ENCODE data around the gene CACNA1B. TPM values are rescaled to one million over a fixed set of nuclear protein-coding genes. Genes with fewer than 3 reads are reported as not detected.

Gene CACNA1B
- total and polyA plus RNA-seq, 2 donors (not counting 1 experiment from before 2014, with no cell fraction given): 0.15 TPM; not detected in 1

DNA sequence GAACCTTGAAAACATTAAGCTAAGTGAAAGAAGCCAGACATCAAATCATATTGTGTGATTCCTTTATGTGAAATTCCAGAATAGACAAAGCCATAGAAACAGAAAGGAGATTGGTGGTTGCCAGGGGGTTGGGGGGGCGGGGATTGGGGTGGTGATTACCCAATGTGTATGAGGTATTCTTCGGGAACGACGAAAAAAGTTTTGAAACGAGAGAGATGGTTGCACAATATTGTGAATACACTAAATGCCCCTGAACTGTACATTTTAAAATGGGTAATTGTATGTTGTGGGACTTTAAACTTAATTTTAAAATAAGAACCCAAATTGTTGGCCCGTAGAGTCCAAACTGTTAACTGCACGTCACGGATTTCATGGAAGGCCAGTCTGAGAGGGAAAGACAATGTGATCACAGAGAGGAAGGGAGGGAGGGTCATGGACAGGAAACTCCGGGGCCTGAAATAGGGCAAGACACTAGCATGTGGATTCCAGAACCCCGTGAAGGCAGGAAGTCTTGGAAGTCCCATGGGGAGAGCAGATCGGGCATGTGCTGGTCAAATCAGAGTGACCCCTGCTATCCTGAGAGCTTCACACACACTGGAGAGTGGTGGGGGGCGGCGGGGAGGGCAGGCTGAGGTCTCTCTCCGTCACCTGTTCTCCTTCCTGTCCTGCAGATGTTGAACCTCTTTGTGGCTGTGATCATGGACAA is 218.4 kb downstream of the CACNA1B start:
- POLR2A ChIA-PET: no interaction called here
- Histone ChIP-seq H3K4me1 (ENCODE audit: control insufficient read depth in 2 of 2, insufficient read depth in 2 of 2, low read length in 2 of 2) (no peaks in the 10 kb centered on the region), H3K9me3 (ENCODE audit: control extremely low read depth in 1 of 3, control insufficient read depth in 2 of 3, insufficient read depth in 1 of 3, low read length in 2 of 3) (peaks cover 0 to 8% (median 0%) of the 10 kb centered on the region in 3 donors), H3K4me2 (replicated peaks; ENCODE audit: low read depth, low read length, poor library complexity, severe bottlenecking) (no peak overlapping the region), H3K27me3 (replicated peaks in 1 of 4; ENCODE audit: control extremely low read depth in 1 of 4, control insufficient read depth in 3 of 4, insufficient read depth in 4 of 4, low read length in 3 of 4) (no peaks in the 10 kb centered on the region), H4K20me1 (ENCODE audit: control insufficient read depth, insufficient read depth, low read length, poor library complexity, severe bottlenecking) (no peaks in the 10 kb centered on the region), H3K27ac (ENCODE audit: low read length in 2 of 2) (no peak overlapping the region), H2AFZ (ENCODE audit: insufficient read depth, low read depth, low read length, poor library complexity, severe bottlenecking) (no peak overlapping the region), H3K9ac (ENCODE audit: low read length) (no peak overlapping the region), H3K79me2 (ENCODE audit: control insufficient read depth, insufficient read depth, low read length) (no peaks in the 10 kb centered on the region), H3K4me3 (ENCODE audit: control extremely low read depth in 1 of 5, extremely low read depth in 1 of 5, insufficient read depth in 1 of 5, low read depth in 2 of 5, low read length in 4 of 5) (no peak overlapping the region), H3K36me3 (replicated peaks in 1 of 2; ENCODE audit: control extremely low read depth in 1 of 2, control insufficient read depth in 1 of 2, extremely low read depth in 1 of 2, insufficient read depth in 2 of 2, low read length in 1 of 2) (no peaks in the 10 kb centered on the region)
- no peak for ATAC-seq (ENCODE audit: low read depth)
- Mint-ChIP-seq H3K27ac (no peak overlapping the region), H3K4me3 (no peak overlapping the region), H3K9me3 (ENCODE audit: insufficient read depth) (no peaks in the 10 kb centered on the region), H3K4me1 (no peaks in the 10 kb centered on the region), H3K27me3 (peaks cover 3% of the 10 kb centered on the region)
- CTCF ChIA-PET: no interaction called here
- WGBS (ENCODE audit: insufficient coverage): 82% methylated on average over 9 of the region's 14 CpGs
- DNase-seq: no peak
- TF ChIP-seq, protein P1, sequence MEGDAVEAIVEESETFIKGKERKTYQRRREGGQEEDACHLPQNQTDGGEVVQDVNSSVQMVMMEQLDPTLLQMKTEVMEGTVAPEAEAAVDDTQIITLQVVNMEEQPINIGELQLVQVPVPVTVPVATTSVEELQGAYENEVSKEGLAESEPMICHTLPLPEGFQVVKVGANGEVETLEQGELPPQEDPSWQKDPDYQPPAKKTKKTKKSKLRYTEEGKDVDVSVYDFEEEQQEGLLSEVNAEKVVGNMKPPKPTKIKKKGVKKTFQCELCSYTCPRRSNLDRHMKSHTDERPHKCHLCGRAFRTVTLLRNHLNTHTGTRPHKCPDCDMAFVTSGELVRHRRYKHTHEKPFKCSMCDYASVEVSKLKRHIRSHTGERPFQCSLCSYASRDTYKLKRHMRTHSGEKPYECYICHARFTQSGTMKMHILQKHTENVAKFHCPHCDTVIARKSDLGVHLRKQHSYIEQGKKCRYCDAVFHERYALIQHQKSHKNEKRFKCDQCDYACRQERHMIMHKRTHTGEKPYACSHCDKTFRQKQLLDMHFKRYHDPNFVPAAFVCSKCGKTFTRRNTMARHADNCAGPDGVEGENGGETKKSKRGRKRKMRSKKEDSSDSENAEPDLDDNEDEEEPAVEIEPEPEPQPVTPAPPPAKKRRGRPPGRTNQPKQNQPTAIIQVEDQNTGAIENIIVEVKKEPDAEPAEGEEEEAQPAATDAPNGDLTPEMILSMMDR (IDR thresholded peaks at IDR 0.05): no peak
- no peak for TF ChIP-seq EZH2 (IDR thresholded peaks at IDR 0.05; ENCODE audit: borderline replicate concordance, insufficient read depth, low read depth, low read length, poor library complexity, severe bottlenecking)
- intact Hi-C loops (cut with micrococcal nuclease): no loop called here

DNA sequence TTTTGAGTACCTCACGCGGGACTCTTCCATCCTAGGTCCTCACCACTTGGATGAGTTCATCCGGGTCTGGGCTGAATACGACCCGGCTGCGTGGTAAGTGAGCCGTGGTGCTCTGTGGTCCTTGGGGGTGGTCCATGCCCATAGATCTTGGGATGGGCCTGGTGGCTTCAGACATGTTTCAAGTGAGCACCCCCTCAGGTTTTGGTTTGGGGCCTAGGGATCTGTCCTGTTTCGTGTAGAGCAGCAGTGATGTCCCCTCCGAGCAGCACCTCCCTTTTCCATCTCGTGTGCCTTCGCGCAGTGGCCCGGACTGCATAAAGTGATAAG is 218.9 kb downstream of the CACNA1B start:
- POLR2A ChIA-PET: no interaction called here
- H3K27ac Mint-ChIP-seq: no peak overlapping the region
- Histone ChIP-seq H3K79me2 (ENCODE audit: control insufficient read depth, insufficient read depth, low read length) (no peaks in the 10 kb centered on the region), H3K27ac (ENCODE audit: low read length in 2 of 2) (no peak overlapping the region), H2AFZ (ENCODE audit: insufficient read depth, low read depth, low read length, poor library complexity, severe bottlenecking) (no peak overlapping the region), H3K9ac (ENCODE audit: low read length) (no peak overlapping the region), H3K9me3 (ENCODE audit: control extremely low read depth in 1 of 3, control insufficient read depth in 2 of 3, insufficient read depth in 1 of 3, low read length in 2 of 3) (peaks cover 0 to 8% (median 0%) of the 10 kb centered on the region in 3 donors), H3K27me3 (replicated peaks in 1 of 4; ENCODE audit: control extremely low read depth in 1 of 4, control insufficient read depth in 3 of 4, insufficient read depth in 4 of 4, low read length in 3 of 4) (no peaks in the 10 kb centered on the region), H3K4me1 (ENCODE audit: control insufficient read depth in 2 of 2, insufficient read depth in 2 of 2, low read length in 2 of 2) (no peaks in the 10 kb centered on the region), H3K4me2 (replicated peaks; ENCODE audit: low read depth, low read length, poor library complexity, severe bottlenecking) (no peak overlapping the region), H3K4me3 (ENCODE audit: control extremely low read depth in 1 of 5, extremely low read depth in 1 of 5, insufficient read depth in 1 of 5, low read depth in 2 of 5, low read length in 4 of 5) (no peak overlapping the region), H4K20me1 (ENCODE audit: control insufficient read depth, insufficient read depth, low read length, poor library complexity, severe bottlenecking) (no peaks in the 10 kb centered on the region), H3K36me3 (replicated peaks in 1 of 2; ENCODE audit: control extremely low read depth in 1 of 2, control insufficient read depth in 1 of 2, extremely low read depth in 1 of 2, insufficient read depth in 2 of 2, low read length in 1 of 2) (no peaks in the 10 kb centered on the region)
- H3K27me3 Mint-ChIP-seq: no peaks in the 10 kb centered on the region
- no peak for DNase-seq
- CTCF ChIA-PET: no interaction called here
- no peak for ATAC-seq (ENCODE audit: low read depth)
- no peaks in the 10 kb centered on the region for H3K4me1 Mint-ChIP-seq
- intact Hi-C loops (cut with micrococcal nuclease): no loop called here
- WGBS (ENCODE audit: insufficient coverage): 97% methylated on average over 13 of the region's 13 CpGs
- no peaks in the 10 kb centered on the region for H3K9me3 Mint-ChIP-seq (ENCODE audit: insufficient read depth)
- no peak overlapping the region for H3K4me3 Mint-ChIP-seq
- TF ChIP-seq EZH2 (IDR thresholded peaks at IDR 0.05; ENCODE audit: borderline replicate concordance, insufficient read depth, low read depth, low read length, poor library complexity, severe bottlenecking): no peak
- TF ChIP-seq, protein P1 (IDR thresholded peaks at IDR 0.05): no peak
